OCI-LY7 (cell line): ENCODE data around the gene WDR90.

Experiments used
- CTCF ChIP-seq: fragments of 200-600 bp; sonication (generic); conservative IDR thresholded peaks from 2 replicates; pipeline ENCODE4 v1.5.1; 2014; ENCODE audit warnings: mild to moderate bottlenecking, antibody characterized with exemption, low read length, moderate library complexity, mixed read lengths
- EZH2phosphoT487 ChIP-seq: fragments of 200-600 bp; sonication (generic); IDR thresholded peaks from 2 replicates; pipeline ENCODE4 v1.6.1; 2018; ENCODE audit warnings: low read depth, borderline replicate concordance, mild to moderate bottlenecking, mixed run types, antibody characterized with exemption, low read length, moderate library complexity, mixed read lengths

- TF ChIP-seq CTCF (no peak), EZH2phosphoT487 (no peak)
Measured at GRCh38 chr16:636206-637080, 12.7 kb upstream of the WDR90 start, which contains the start of gene METTL26.
